GM12878 (cell line): ENCODE data around the gene FANCE. TPM values are rescaled to one million over a fixed set of nuclear protein-coding genes. Genes with fewer than 3 reads are reported as not detected.
A peak's percentile ranks its signal among the peaks of the same experiment; 100 is the strongest.

ENCODE experiments used
- ATAC-seq: fragments of 200-7000 bp; cut with Tn5 transposase; 3 replicates; pipeline ENCODE4 v1.9.1; 2020; ENCODE audit warnings: mild to moderate bottlenecking, moderate library complexity
- BruUV-seq: library from RNA; stranded (reverse); fragments of 400-500 nt; replicated peaks from 2 replicates; lab custom pipeline; 2021; lab: Mats Ljungman, UMichigan
- CTCF ChIA-PET: fragments of 300-600 bp; sonication (Branson Sonifier 250); formaldehyde crosslinking; extraction: SDS; loops from one replicate; lab custom pipeline; 2021; ENCODE audit warnings: inconsistent platforms; lab: Yijun Ruan, JAX
- POLR2A ChIA-PET: fragments of 350-600 bp; formaldehyde crosslinking; extraction: SDS; loops from one replicate; lab custom pipeline; 2021; ENCODE audit warnings: inconsistent platforms; lab: Charles Lee
- RAD21 ChIA-PET: fragments of 300-600 bp; sonication (Branson Sonifier 250); formaldehyde crosslinking; loops from one replicate; lab custom pipeline; 2023; ENCODE audit warnings: antibody characterized with exemption; ENCODE audit not compliant: unreplicated experiment; lab: Charles Lee
- SMC1A ChIA-PET: fragments of 300-600 bp; sonication (Branson Sonifier 250); formaldehyde crosslinking; loops from one replicate; lab custom pipeline; 2023; ENCODE audit not compliant: unreplicated experiment, uncharacterized antibody; lab: Charles Lee
- DNase-seq: peaks from one replicate; pipeline ENCODE4 v3.0.0-alpha.2; 2011; ENCODE audit warnings: low read depth, low spot score
- FAIRE-seq: peaks from 3 replicates; lab custom pipeline; 2011; peaks lifted over from hg19 to GRCh38; lab: Jason Lieb, UNC
- H2AFZ ChIP-seq: 2 replicates; pipeline ENCODE4 v1.6.0; 2011; ENCODE audit warnings: low read depth, low read length, control low read depth; ENCODE audit not compliant: control insufficient read depth
- H3K27ac ChIP-seq: 2 replicates; pipeline ENCODE4 v1.5.1; 2011; ENCODE audit warnings: control low read depth; ENCODE audit not compliant: control insufficient read depth, insufficient read depth
- H3K27me3 ChIP-seq, 2 experiments: replicated peaks in 1 of 2; 2 replicates each; pipeline versions ENCODE4 v1.6.0 to v1.6.1; 2011; ENCODE audit warnings: low read length in 1 of 2; ENCODE audit not compliant: control insufficient read depth in 2 of 2, insufficient read depth in 2 of 2
- H3K36me3 ChIP-seq, 2 experiments: 2 replicates each; pipeline ENCODE4 v1.5.1; 2011; ENCODE audit warnings: low read length in 1 of 2; ENCODE audit not compliant: control insufficient read depth in 2 of 2, insufficient read depth in 2 of 2
- H3K4me1 ChIP-seq: 2 replicates; pipeline ENCODE4 v1.6.1; 2011; ENCODE audit warnings: mild to moderate bottlenecking, low read length, moderate library complexity, mixed read lengths; ENCODE audit not compliant: control insufficient read depth, insufficient read depth
- H3K4me2 ChIP-seq: 2 replicates; pipeline ENCODE4 v1.6.0; 2011; ENCODE audit warnings: control low read depth; ENCODE audit not compliant: control insufficient read depth, insufficient read depth
- H3K4me3 ChIP-seq: fragments of 200-600 bp; sonication (generic); 2 replicates; pipeline ENCODE4 v1.5.1; 2016
- H3K79me2 ChIP-seq: 2 replicates; pipeline ENCODE4 v1.6.0; 2011; ENCODE audit warnings: low read length; ENCODE audit not compliant: control insufficient read depth, insufficient read depth
- H3K9ac ChIP-seq: 2 replicates; pipeline ENCODE4 v1.8.0; 2011; ENCODE audit warnings: low read length, control low read depth, mixed read lengths; ENCODE audit not compliant: control insufficient read depth, insufficient read depth
- H3K9me3 ChIP-seq: replicated peaks from 3 replicates; pipeline ENCODE4 v1.5.1; 2011; ENCODE audit warnings: mild to moderate bottlenecking, low read length; ENCODE audit not compliant: control insufficient read depth, insufficient read depth
- H4K20me1 ChIP-seq: 2 replicates; pipeline ENCODE4 v1.6.0; 2011; ENCODE audit not compliant: control insufficient read depth, insufficient read depth
- CEBPB ChIP-seq, 2 experiments: fragments of 150-350 bp in 1 of 2; IDR thresholded peaks; 2 replicates each; pipeline ENCODE4 v1.6.1; 2012 to 2014; ENCODE audit warnings: low read depth in 2 of 2, low read length in 2 of 2, borderline replicate concordance in 1 of 2, inconsistent platforms in 1 of 2
- CHD2 ChIP-seq: IDR thresholded peaks from 2 replicates; pipeline ENCODE4 v1.6.1; 2011; ENCODE audit warnings: low read depth, low read length, improper control_type of control experiment, borderline replicate concordance
- CREM ChIP-seq: IDR thresholded peaks from 2 replicates; pipeline ENCODE4 v1.6.1; 2014; ENCODE audit warnings: antibody characterized with exemption, low read depth
- FOXK2 ChIP-seq: fragments of 450-650 bp; IDR thresholded peaks from 2 replicates; pipeline ENCODE4 v1.6.1; 2017; ENCODE audit warnings: mild to moderate bottlenecking, moderate library complexity
- NR2C2 ChIP-seq: IDR thresholded peaks from 2 replicates; pipeline ENCODE4 v1.6.1; 2011; ENCODE audit warnings: borderline replicate concordance, low read depth; ENCODE audit not compliant: control insufficient read depth, insufficient read length
- RAD21 ChIP-seq: IDR thresholded peaks from 2 replicates; pipeline ENCODE4 v1.6.1; 2011; ENCODE audit warnings: mild to moderate bottlenecking, low read depth, low read length, moderate library complexity; ENCODE audit not compliant: insufficient read depth
- SREBF1 ChIP-seq: IDR thresholded peaks from 2 replicates; pipeline ENCODE4 v1.6.1; 2012; ENCODE audit warnings: mild to moderate bottlenecking, low read length
- SRF ChIP-seq, 2 experiments: IDR thresholded peaks; 2 replicates each; pipeline ENCODE4 v1.6.1; 2011; ENCODE audit warnings: low read depth in 2 of 2, low read length in 2 of 2, mild to moderate bottlenecking in 1 of 2, moderate library complexity in 1 of 2
- TCF7 ChIP-seq: IDR thresholded peaks from 2 replicates; pipeline ENCODE4 v1.6.1; 2014; ENCODE audit warnings: antibody characterized with exemption, borderline replicate concordance
- ZNF207 ChIP-seq: fragments of 450-650 bp; IDR thresholded peaks from 2 replicates; pipeline ENCODE4 v1.6.1; 2014; ENCODE audit warnings: antibody characterized with exemption, mild to moderate bottlenecking, borderline replicate concordance
- ZZZ3 ChIP-seq: IDR thresholded peaks from 2 replicates; pipeline ENCODE4 v1.6.1; 2011; ENCODE audit warnings: low read depth; ENCODE audit not compliant: control insufficient read depth, insufficient read length
- WGBS: methylation state at CpG from one replicate; pipeline ENCODE4 v1.1.6; 2016; ENCODE audit warnings: low lambda C conversion rate; ENCODE audit not compliant: insufficient replicate concordance, insufficient coverage; ENCODE audit errors: missing lambda C conversion rate; 5-methylcytosine and 5-hydroxymethylcytosine counted together
- in situ Hi-C: fragments of 300-500 bp; cut with MboI; formaldehyde crosslinking; loops from 9 replicates; pipeline ENCODE4 v1.14.3; 2018; ENCODE audit warnings: mixed read lengths
- intact Hi-C: fragments of 100-400 bp; cut with micrococcal nuclease; formaldehyde crosslinking; loops from one replicate; pipeline ENCODE4 v1.14.2; 2022; ENCODE audit not compliant: unreplicated experiment
- polyA plus RNA-seq, 11 experiments: library from polyadenylated mRNA; depleted of rRNA in 4 of 11; unstranded in 6 of 11; stranded (reverse) in 5 of 11; fragments of >200 nt; fragmentation: Nextera tagmentation in 4 of 11; fragmentation: Illumina TruSeq in 1 of 11; extraction: Ambion mirVana in 4 of 11; extraction: Trizol in 1 of 11; gene quantifications; 1 replicate in 1 of 11; 2 replicates in 10 of 11; pipeline versions ENCODE4 v1.2.1 to v1.2.3, GENCODE V29; 2011 to 2016; ENCODE audit warnings: inconsistent platforms in 2 of 11, missing spikeins in 2 of 11, low read depth in 1 of 11
- total RNA-seq, 4 experiments: library from RNA; depleted of rRNA in 3 of 4; stranded (reverse); fragments of >200 nt in 3 of 4; fragmentation: Illumina TruSeq in 1 of 4; extraction: Trizol in 1 of 4; gene quantifications; 2 replicates each; pipeline versions ENCODE4 v1.2.1 to v1.2.3, GENCODE V29; 2013 to 2021
- TF ChIP-seq, protein P1 (sequence below): fragments of 450-650 bp; IDR thresholded peaks from 2 replicates; pipeline ENCODE4 v1.6.1; 2017; ENCODE audit warnings: mild to moderate bottlenecking, moderate library complexity
- TF ChIP-seq, protein P2 (sequence below): fragments of 450-650 bp; IDR thresholded peaks from 2 replicates; pipeline ENCODE4 v1.6.1; 2017; ENCODE audit warnings: mild to moderate bottlenecking
- TF ChIP-seq, protein P3 (sequence below): fragments of 450-650 bp; IDR thresholded peaks from 2 replicates; pipeline ENCODE4 v1.6.1; 2014; ENCODE audit warnings: mild to moderate bottlenecking

FANCE gene
- total and polyA plus RNA-seq, 10 of the 15 experiments (the other 5 are each of a cell fraction or from before 2014, with no cell fraction given) = 3.0 to 13.3 (median 8.1) TPM

- ATAC-seq (peak; percentile 89), FAIRE-seq (peak; percentile 69), DNase-seq (peak; percentile 94)
- RAD21 ChIA-PET = interaction anchor here (1.0 to 1.8 kb wide), 6 partner anchors 11 to 171 kb away, joined by 3 to 10 read pairs (median 6); partner anchors contain the start of genes DEF6, FANCE and PPARD
- intact Hi-C loops = loop anchor here (1.0 to 2.0 kb wide), 3 partner anchors 16 to 171 kb away; partner anchors contain the start of genes DEF6, FANCE and PPARD
- peak within 1 kb of the TSS; percentile 87 for H3K27ac ChIP-seq
- CTCF ChIA-PET = interaction anchor here (0.9 to 3.8 kb wide), 17 partner anchors 9 to 205 kb away, joined by 3 to 44 read pairs (median 4); partner anchors contain the start of genes DEF6, FANCE and PPARD
- H3K4me1 ChIP-seq = no peaks in the 10 kb centered on the region
- POLR2A ChIA-PET = interaction anchor here (0.5 to 1.7 kb wide), 7 partner anchors 9 to 225 kb away, joined by 3 to 4 read pairs (median 3); partner anchors contain the start of gene FANCE
- H3K79me2 ChIP-seq = peaks cover 33% of the 10 kb centered on the region
- in situ Hi-C loops = loop anchor here (5.0 kb wide), 1 partner anchor 171 kb away; the partner anchor contains the start of gene DEF6
- WGBS = under 1% methylated on average over 85 of the region's 86 CpGs
- SMC1A ChIA-PET = interaction anchor here (0.9 to 2.2 kb wide), 8 partner anchors 11 to 268 kb away, joined by 3 to 22 read pairs (median 4); partner anchors contain the start of genes ARMC12, FANCE and PPARD
- H4K20me1 ChIP-seq = peaks cover 7% of the 10 kb centered on the region; the same call in 1 of the 2 replicates
- H3K4me2 ChIP-seq = peak within 1 kb of the TSS; percentile 95
- H3K36me3 ChIP-seq = peaks cover 11 to 14% of the 10 kb centered on the region in 2 experiments
- BruUV-seq = no TSS peak
- peak within 1 kb of the TSS; percentile 97 for H3K9ac ChIP-seq
- H3K27me3 ChIP-seq = no peaks in the 10 kb centered on the region
- peak within 1 kb of the TSS; percentile 96 for H2AFZ ChIP-seq
- H3K4me3 ChIP-seq = peak within 1 kb of the TSS; percentile 99
- no peaks in the 10 kb centered on the region for H3K9me3 ChIP-seq
- peak; percentile 79 for TF ChIP-seq RAD21
- TF ChIP-seq SREBF1 = no peak
- 0 out of 2 replicates have a peak, but pooled peaks have one; percentile 5 for TF ChIP-seq TCF7
- no peak for TF ChIP-seq CREM
- no peak; a peak in 1 of 4 replicates for TF ChIP-seq CEBPB (IDR thresholded peaks at IDR 0.05; ENCODE audit: borderline replicate concordance in 1 of 2, low read depth in 2 of 2, low read length in 2 of 2)
- TF ChIP-seq, protein P1, sequence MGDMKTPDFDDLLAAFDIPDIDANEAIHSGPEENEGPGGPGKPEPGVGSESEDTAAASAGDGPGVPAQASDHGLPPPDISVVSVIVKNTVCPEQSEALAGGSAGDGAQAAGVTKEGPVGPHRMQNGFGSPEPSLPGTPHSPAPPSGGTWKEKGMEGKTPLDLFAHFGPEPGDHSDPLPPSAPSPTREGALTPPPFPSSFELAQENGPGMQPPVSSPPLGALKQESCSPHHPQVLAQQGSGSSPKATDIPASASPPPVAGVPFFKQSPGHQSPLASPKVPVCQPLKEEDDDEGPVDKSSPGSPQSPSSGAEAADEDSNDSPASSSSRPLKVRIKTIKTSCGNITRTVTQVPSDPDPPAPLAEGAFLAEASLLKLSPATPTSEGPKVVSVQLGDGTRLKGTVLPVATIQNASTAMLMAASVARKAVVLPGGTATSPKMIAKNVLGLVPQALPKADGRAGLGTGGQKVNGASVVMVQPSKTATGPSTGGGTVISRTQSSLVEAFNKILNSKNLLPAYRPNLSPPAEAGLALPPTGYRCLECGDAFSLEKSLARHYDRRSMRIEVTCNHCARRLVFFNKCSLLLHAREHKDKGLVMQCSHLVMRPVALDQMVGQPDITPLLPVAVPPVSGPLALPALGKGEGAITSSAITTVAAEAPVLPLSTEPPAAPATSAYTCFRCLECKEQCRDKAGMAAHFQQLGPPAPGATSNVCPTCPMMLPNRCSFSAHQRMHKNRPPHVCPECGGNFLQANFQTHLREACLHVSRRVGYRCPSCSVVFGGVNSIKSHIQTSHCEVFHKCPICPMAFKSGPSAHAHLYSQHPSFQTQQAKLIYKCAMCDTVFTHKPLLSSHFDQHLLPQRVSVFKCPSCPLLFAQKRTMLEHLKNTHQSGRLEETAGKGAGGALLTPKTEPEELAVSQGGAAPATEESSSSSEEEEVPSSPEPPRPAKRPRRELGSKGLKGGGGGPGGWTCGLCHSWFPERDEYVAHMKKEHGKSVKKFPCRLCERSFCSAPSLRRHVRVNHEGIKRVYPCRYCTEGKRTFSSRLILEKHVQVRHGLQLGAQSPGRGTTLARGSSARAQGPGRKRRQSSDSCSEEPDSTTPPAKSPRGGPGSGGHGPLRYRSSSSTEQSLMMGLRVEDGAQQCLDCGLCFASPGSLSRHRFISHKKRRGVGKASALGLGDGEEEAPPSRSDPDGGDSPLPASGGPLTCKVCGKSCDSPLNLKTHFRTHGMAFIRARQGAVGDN = peak; percentile 91
- TF ChIP-seq ZZZ3 = no peak
- TF ChIP-seq, protein P2, sequence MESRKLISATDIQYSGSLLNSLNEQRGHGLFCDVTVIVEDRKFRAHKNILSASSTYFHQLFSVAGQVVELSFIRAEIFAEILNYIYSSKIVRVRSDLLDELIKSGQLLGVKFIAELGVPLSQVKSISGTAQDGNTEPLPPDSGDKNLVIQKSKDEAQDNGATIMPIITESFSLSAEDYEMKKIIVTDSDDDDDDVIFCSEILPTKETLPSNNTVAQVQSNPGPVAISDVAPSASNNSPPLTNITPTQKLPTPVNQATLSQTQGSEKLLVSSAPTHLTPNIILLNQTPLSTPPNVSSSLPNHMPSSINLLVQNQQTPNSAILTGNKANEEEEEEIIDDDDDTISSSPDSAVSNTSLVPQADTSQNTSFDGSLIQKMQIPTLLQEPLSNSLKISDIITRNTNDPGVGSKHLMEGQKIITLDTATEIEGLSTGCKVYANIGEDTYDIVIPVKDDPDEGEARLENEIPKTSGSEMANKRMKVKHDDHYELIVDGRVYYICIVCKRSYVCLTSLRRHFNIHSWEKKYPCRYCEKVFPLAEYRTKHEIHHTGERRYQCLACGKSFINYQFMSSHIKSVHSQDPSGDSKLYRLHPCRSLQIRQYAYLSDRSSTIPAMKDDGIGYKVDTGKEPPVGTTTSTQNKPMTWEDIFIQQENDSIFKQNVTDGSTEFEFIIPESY = peak; percentile 4; the same call in 1 of the 2 replicates
- TF ChIP-seq, protein P3, sequence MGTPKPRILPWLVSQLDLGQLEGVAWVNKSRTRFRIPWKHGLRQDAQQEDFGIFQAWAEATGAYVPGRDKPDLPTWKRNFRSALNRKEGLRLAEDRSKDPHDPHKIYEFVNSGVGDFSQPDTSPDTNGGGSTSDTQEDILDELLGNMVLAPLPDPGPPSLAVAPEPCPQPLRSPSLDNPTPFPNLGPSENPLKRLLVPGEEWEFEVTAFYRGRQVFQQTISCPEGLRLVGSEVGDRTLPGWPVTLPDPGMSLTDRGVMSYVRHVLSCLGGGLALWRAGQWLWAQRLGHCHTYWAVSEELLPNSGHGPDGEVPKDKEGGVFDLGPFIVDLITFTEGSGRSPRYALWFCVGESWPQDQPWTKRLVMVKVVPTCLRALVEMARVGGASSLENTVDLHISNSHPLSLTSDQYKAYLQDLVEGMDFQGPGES = no peak
- TF ChIP-seq ZNF207 = peak; percentile 97
- TF ChIP-seq FOXK2 = no peak
- 0 out of 4 replicates have a peak, but pooled peaks of 1 of the 2 experiments have one; percentile 4 for TF ChIP-seq SRF (IDR thresholded peaks at IDR 0.05; ENCODE audit: low read depth in 2 of 2, low read length in 2 of 2)
- TF ChIP-seq NR2C2 = no peak
- TF ChIP-seq CHD2 = peak; percentile 100
These were observed 16.2 kb downstream of the FANCE start, which contains the start of gene RPL10A for GRCh38 chr6:35468181-35468979. TSS of gene RPL10A (plus strand) at chr6:35468401. CDS start at chr6:35468435, 34 bp downstream.
